ENCODE data around the gene SEC11A.
"Not testable (repeated sequence)": the region's sequence is repeated elsewhere in the genome, so short reads cannot be mapped to it uniquely, and the experiment has no call there.

Gene SEC11A

DNA sequence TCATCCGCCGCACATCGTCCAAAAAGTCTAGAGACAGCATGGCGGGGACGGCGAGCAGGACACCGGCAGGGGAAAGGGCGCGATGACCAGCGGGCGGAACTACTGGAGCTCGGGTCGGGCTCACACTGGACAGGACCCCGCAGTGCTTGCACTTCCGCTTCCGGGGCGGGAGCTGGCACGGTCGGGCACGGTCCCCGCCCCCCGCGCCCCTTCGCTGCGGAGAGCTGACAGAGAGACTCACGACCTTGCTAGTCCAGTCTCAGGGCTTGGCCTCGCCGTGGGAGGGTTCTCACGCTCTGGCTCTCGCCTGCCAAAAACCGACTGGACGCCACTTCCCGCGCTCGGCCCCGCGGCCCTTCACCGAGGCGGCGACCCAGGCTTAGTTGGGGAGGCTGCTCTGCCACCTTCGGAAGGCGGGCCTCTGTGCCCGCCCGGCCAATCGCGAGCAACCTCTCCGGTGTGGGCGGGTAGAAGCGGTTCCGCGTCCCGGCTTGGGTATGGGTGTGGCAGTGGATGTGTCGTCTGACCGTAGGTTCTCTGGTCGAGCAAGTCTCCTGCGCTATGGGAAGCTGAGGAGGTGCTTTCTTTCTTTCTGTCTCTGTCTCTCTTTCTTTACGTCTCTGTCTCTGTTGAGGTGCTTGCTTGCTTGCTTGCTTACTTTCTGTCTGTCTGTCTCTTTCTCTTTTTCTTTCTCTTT lies at the start of gene SEC11A:
Gene SEC11A (minus strand): TSS at position 104 of the 697 bp plus-strand sequence. CDS start 64 bp downstream, at position 40.
- DNase-seq (ENCODE audit: low spot score): peak; percentile 94

DNA sequence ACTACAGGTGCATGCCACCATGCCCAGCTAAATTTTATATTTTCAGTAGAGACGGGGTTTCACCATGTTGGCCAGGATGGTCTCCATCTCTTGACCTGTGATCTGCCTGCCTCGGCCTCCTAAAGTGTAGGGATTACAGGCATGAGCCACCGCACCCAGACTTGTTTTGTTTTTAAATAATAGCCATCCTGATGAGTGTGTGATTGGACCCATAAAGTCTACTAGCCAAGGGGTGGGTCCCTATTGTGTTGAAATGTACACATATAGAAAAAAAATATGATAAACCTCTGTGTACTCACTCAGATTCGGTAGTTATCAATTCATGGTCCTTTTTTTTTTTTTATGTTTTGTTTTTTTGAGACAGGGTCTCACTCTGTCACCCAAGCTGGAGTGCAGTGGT lies 49.7 kb upstream of the SEC11A start:
- no peak for DNase-seq (ENCODE audit: low spot score)

DNA sequence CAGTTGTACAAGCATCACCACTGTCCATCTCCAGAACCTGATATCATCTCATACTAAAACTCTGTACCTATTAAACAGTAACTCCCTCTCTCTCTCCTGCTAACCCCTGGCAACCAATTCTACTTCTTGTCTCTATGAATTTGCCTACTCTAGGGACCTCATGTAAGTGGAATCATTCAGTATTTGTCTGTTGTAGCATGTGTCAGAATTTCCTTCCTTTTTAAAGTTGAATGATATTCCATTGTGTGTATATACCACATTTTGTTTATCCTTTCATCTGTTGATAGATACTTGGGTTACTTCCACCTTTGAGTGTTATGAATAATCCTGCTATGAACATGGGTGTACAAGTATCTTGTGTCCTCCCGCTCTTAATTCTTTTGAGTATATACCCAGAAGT lies 49.0 kb upstream of the SEC11A start:
- no peak for DNase-seq (ENCODE audit: low spot score)

DNA sequence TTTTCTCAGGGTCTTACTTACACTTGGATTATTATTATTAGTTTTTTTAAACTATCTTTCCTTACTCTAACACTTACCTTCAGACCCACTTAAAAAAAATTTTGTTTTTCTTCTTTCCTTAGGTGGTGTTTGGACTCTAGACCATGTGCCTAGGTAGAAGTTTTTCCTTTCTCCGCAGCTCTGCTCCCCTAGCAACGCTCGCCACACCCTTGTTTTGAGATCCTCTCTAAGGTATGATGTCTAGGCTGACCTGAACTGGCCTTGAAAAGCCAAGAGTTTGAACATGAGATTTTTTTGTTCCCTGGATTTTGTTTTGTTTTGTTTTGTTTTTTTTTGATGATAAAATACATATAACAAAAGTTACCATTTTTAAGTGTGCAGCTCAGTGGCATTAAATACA lies 48.6 kb upstream of the SEC11A start:
- DNase-seq (ENCODE audit: low spot score): no peak

DNA sequence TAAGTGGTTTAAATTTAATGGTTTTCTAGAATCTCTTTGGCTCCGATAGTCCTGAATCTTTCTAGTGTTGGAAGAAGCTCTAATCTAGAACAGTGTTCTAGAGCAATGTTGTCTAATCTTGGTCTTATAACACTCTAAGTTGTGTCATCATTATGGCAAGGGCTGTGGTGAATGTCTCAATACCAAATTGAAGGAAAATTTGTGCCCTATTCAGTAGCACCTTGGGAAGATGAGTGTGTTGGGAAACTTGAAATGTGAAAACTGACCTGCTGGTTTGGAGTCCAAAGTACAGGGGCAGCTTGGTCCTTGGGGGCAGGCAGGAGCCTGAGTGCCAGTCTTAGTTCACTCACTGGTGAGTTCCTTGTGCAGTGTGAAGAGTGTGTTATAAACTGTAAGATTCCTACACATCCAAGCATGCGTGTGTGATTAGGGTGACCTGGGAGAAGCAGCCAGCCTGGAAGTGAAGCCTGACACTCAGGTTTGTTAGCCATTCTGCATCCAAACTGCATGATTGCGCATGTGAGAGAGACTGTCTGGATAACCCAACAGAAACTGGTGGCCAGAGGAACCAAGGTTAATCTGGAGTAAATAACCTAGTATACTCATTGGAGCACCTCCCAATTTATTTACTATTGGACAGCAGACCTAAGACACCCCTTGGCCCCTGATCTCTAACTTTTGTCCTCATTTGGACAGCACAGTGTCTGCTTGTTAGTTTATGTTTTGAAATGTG lies 47.1 kb upstream of the SEC11A start:
- DNase-seq (ENCODE audit: low spot score): no peak

DNA sequence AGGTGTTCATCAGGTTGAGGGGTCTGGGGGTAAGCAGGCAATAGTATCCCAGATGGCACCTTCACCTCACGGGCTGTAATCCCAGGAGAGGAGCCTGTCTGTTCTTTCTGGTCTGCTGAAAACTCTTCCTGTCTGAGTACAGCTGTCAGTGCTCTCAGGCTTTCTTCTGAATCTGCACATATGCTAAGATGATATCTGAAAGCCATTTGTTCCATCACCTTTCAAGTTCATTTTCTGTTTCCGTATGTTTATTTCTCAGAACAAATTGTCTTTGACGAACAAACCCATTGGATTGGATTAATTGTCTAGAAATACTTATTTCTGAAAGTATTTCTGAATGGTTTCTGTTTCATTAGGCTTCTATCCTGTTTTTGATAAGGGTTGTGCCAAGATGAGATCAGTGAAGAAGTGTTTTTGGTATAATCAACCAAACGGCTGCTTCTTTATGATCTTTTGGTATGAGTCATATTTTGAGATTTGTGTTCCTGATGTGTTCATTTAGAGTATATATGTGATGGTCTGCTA lies 45.7 kb upstream of the SEC11A start:
- DNase-seq (ENCODE audit: low spot score): peak; percentile 20

DNA sequence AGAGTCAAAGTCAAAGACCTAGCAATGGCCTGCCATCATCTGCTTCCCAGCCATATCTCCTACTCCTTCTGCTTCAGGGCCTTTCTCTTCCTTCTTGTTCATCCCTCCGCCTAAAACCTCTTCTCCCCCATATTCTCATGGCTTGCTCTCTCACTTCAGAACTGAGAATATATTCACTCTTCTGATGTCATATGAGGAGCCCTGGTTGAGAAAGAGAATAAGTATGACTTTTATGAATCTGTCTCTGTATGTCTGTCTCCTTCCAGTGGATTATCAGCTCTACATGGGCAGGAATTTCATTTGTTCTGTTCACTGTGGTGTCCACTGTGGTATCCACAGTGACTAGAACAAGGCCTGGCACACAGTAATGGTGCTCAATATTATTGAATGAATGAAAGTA lies 44.3 kb upstream of the SEC11A start:
- DNase-seq (ENCODE audit: low spot score): no peak

DNA sequence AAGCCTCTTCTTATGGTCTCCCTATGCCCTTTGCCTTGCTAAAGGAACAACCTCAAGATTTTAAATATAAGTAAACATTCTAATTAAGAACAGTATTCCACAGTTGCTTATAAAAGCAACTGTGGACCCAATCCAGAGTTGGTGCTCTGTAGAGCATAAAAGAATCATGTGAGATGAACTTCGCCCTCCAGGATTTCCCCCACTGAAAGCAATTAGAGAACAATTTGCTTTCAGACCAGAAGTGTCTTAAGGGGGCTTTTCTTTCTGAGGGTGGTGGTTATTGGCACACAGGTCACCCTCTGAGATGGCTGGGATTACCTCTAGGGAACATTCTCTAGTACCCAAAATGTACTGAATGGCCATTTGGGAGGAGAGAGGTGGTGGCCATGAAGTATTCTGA lies 43.1 kb upstream of the SEC11A start:
- DNase-seq (ENCODE audit: low spot score): no peak

DNA sequence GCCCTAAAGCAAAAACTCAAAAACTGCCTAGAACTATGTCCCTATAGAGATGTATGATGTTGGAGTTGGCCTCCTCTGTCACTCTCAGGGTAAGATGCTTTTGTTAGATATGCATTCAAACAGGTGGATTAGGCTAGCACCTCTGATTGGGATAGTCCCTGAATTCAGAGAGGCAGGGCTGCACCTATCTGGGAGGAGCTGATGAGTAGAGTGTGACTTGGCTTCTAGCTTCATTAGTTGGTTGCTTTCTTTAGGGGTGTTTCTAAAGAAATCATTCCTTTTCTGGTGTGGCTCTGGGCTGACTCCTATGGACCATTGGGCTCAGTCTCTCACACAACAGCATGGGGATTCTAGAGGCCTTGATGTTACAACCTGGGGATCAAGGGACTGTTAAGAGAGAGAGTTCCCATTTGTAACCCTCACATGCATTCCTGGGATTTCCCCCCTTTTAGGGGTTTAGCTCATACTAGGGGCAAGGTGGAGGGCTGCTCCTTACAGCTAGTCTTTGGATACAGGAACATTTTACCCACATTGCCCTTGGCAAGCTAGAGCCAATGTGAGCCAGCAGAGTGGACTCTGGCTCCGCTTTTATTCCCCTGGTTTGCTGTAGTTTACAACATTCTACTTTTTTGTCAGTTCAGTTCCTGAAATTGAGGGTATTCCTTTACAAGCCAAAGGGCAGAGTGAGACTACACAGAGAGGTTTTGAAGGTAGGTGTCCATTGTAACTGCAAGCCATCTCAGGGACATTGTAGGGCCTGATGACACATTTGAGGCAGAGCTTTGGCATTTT lies 40.0 kb upstream of the SEC11A start:
- DNase-seq (ENCODE audit: low spot score): no peak

DNA sequence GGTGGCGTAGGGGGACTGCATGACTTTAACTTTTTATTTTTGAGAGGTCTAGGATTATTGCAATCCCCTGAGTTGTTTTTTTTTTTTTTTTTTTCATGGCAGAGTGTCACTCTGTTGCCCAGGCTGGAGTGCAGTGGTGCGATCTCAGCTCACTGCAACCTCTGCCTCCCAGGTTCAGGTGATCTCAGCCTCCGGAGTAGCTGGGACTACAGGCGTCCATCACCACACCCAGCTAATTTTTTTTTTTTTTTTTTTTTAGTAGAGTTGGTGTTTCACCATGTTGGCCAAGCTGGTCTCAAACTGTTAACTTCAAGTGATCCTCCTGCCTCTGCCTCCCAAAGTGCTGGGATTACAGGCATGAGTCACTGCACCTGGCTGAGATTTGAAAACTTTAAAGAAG lies 39.0 kb upstream of the SEC11A start:
- DNase-seq (ENCODE audit: low spot score): not testable (repeated sequence)

DNA sequence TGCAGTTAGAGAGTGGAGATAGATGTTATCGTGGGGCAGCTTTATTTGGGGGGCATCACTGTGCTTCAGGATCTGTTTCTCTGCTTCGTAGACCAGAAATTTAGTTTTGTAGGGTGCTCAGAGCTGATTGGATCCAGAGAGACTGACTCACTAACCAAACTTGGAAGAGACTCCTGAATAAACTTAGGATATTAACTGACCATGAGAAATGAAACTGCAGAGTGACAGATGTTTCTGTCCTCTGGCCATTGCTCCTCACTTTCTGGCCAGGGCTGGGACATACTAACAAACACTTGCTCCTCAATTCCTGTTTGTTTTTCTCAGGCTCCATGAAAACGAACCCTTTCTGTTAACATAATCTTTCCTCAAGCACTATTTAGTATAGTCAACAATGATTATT lies 36.8 kb upstream of the SEC11A start:
- DNase-seq (ENCODE audit: low spot score): no peak

DNA sequence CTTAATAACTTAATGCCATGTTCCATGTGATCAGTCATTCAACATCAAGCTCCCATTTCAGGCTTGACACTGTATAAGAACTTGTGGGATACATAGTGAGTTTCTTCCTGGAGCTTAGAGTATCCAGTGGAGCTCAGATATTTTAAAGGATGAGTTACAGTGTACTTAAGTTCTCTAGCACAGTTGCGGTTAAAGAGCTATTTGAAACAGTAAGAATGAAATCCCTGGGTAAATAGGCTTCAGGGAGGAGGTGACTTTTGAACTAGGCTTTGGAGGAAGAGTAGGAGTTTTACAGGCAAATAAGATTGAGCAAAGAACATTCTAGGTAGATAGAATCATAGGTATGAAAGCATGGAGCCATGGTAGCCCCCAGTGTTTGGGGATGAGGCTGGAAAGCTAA lies 36.3 kb upstream of the SEC11A start:
- no peak for DNase-seq (ENCODE audit: low spot score)

DNA sequence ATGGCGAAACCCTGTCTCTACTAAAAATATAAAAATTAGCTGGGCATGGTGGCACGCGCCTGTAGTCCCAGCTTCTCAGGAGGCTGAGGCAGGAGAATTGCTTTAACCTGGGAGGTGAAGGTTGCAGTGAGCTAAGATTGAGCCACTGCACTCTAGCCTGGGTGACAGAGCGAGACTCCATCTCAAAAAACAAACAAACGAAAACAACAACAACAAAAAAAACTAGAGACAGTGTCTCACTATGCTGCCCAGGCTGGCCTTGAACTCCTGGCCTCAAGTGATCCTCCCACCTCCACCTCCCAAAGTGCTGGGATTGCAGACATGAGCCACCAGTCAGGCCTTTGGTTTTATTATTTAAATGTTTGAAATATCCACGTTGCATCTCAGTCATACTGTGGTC lies 35.8 kb upstream of the SEC11A start:
- not testable (repeated sequence) for DNase-seq (ENCODE audit: low spot score)

DNA sequence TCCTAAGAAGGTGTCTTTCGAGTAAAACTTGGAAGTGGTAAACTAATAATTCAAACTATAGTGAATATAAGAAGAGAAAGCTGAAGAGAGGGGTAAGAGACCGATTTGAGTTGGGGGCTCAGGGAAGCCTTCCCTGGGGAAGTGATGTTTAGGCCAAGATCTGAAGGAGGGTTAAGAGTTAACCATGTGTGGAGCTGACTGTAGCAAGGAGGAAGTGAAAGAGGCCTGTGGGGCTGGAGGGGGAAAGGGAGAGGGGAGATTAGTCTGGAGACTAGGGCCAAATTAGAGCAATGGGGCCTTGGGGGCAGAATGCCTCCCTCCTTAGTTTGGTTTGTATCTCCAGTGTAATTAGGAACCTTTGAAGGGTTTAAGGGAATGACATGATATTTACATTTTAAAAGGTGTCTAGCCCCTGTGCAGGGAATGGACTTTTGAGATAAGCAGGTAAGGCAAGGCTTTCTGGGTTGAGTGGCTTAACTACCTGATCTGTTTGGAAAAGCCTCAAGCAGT lies 34.7 kb upstream of the SEC11A start:
- no peak for DNase-seq (ENCODE audit: low spot score)

DNA sequence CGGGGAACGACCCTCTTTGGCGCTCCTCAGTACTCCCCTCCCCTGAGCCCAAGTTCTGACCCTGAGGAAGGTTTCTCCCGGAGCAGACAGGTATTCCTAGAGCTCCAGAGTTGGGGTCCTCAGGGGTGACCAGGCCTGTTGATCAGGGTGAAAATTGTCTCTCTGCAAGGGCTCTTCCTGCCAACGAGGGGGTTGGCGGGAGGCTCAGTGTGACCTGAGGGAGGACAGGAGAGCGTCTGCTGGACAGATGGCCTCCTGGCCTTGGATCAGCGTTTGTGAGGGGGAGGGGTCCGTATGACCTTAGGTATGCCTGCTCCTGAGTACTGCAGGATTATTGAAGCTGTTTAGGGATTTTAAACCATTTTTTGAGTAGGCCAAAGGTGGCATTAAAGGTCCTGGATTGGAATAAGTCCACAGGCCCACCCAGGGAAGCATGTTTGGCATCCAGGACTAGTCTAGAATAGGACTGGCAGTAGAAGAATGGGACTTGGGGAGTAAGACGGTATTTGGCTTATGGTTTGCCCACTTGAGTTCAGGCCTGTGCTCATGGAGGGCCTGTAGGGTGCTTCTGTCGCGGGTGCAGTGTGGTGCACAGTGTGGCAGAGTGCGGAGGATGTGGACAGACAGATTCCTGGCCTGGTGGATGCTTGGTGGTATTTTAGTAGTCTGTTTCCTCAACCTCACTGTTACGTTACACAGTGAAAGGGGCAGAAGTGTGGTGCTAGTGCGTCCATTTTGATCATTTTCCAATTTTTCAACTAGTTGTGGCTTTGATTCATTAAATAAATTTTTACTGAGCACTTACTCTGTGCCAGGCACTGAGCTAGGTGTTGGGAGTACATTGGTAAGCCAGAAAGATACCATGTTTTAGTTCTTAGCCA lies 33.4 kb upstream of the SEC11A start:
- DNase-seq (ENCODE audit: low spot score): peak; percentile 49

DNA sequence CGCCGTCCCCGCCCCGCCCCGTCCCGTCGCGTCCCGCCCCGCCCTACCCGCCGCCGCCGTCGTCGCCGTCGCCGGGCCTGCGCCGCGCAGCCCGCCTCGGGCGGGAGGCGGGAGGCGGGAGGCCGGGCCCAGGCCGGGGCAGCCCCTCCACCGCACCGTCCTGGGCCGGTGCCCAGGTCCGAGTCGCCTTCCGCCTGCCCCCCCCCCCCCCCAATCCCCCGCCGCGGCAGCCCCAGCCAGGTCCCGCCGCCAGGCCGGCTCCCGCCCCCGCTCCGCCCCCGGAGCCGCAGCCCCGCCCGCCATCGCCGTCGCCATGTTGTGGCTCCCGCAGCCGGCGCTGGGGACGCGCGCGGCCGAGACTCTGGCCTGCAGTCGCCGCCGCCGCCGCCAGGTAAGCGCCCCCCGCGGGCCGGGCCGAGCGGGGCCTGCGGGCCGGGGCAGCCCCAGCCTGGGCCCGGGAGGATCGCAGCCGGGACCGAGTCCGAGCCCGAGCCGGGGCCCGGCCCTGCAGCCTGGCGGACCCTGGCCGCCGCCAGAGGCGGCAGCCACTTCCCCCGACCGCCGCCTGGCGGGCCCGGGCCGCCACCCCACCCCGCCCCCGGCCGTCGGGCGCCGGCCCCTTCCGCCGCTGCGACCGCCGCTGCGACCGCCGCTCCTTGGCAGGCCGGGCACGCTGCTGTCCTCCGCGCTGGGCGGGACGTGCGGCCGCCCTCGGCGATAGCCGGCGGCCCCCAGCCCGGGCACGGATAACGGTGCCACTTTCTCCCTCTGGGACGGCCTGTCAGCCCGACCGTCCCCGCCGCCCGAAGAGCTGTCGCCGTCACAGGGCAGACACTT lies 32.6 kb upstream of the SEC11A start, which contains the start of gene ZNF592:
Gene ZNF592 (plus strand): TSS at position 319 of the 837 bp plus-strand sequence. CDS start 34,084 bp downstream, outside the sequence.
- DNase-seq (ENCODE audit: low spot score): peak; percentile 78

DNA sequence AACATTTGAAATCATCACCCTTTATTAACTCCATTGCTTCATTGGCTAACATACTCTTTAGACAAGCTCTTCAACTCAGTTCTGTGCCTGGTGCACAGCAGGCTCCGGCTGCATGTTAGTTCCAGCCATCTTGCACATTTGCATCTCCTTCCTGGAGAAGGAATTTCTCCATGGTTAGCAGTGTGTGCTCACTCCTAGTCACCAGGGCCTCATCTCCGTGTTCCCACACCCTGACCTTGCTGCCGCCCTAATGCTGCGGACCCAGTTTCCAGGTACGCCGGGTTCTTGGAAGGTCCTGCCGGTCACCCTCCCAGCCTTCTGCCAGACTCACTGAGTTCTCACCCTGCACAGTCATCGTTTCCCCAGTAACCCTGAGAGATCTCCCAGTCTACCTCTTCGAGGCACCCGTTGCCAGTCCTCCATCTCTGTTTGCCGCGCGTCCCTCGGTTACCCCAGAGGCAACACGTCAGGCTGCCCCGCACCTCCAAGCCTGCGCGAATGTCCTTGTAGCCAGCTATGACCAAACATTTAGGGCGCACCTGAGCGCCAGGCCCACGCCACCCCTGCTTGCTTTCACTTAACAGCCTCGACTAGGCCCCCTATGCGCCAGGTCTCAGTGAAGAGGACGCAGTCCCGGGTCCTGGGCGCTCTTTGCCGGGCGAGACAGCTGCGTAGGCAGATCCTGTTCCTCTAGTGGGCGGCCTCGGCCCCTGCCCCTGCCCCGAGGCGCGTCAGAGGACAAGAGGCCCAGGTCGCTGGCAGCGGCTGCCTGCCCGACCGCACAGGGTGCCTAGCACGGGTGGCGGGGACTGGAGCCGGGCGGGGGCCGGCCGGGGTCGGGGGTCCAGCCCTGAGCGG lies 31.7 kb upstream of the SEC11A start:
- DNase-seq (ENCODE audit: low spot score): peak; percentile 76

DNA sequence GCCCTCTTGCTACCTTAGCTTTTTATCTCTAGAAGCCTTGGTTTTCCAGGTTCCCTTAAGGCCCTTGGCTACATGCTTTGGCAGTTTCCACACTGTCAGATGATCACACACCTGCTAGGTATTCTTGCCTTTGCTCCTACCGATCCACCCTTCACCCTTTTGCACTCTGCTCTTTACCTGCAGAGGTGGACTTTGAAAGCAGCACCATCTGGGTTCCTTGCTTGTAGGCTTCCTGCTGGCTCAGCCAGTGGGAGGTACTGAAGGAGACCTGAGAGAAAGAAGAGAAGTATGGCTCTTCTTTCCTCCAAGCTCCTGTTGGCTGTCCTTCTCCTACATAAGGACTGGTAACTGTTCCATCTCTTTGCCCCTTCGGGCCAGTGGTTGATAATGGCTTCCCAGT lies 25.2 kb upstream of the SEC11A start:
- DNase-seq (ENCODE audit: low spot score): no peak

DNA sequence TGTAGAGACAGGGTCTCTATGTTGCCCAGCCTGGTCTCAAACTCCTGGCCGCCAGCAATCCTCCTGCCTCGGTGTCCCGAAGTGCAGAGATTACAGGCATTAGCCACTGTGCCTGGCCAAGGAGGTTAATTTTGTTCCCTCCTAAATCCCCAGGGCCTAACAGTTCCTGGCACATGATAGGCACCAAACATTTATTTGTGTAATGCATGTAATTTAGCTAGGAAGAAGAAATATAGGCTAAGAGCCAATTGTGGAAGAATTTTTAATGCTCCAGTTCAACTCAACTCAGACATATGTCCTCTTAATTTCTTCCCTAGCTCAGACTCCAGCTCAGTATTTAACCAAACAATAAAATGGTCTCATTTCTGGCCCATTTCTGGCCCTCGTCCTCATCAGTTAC lies 24.8 kb upstream of the SEC11A start:
- DNase-seq (ENCODE audit: low spot score): no peak
